ENCODE measurements around the gene DOCK3.
"Not testable (repeated sequence)": the region's sequence is repeated elsewhere in the genome, so short reads cannot be mapped to it uniquely, and the experiment has no call there.

DOCK3 gene

DNA sequence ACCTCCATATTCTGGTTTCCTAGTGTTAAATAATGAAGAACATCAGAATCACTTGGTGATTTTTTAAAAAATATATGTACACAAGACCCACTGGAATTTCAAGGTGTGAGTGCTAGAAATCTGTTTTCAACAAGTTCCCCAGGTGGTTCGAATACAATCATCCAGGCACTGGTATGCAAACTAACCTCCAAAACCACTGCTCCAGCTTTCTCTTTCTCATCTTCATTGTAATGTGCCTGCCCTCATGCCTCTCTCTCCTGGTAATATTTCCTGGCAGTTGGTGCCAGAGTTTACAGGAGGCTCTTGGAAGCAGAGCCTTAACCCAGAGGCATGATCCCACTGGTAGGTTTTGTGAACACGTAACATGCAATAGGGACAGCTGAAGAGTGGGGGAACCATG lies 547.2 kb downstream of the DOCK3 start:
- Histone ChIP-seq H3K9me3 (ENCODE audit: control insufficient read depth, insufficient read depth, low read depth, low read length) (no peaks in the 10 kb centered on the region), H3K27ac (ENCODE audit: low read depth, low read length) (0 out of 2 replicates have a peak overlapping the region, but pooled peaks have one; percentile 49), H3K4me1 (ENCODE audit: control insufficient read depth, insufficient read depth, low read length) (peaks cover 7% of the 10 kb centered on the region; the same call in 1 of the 2 replicates), H3K9ac (ENCODE audit: low read length) (no peak overlapping the region), H3K4me3 (ENCODE audit: low read depth, low read length) (no peak overlapping the region), H3K36me3 (ENCODE audit: control insufficient read depth, insufficient read depth, low read length) (peaks cover 2% of the 10 kb centered on the region; the same call in 1 of the 2 replicates), H3K27me3 (ENCODE audit: control insufficient read depth, insufficient read depth, low read length) (no peaks in the 10 kb centered on the region)

DNA sequence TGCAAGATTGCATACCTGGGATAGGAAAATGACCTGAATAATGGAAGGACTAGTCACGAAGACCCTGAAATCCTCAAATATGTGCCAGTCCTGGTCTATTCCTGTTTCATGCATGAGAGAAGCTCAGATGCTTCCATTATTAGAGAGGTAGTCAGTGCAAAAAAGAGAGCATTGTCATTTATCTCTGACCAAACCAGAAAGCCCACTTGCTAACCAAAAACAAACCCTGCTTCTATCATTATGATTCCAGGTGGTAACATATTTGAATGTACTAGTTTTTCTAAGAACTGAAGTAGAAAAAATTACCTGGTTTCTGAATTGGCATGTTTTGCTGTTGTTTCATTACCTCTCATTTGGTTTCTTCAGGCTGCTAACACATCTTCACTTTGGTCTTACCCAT lies 549.6 kb downstream of the DOCK3 start:
- Histone ChIP-seq H3K9me3 (ENCODE audit: control insufficient read depth, insufficient read depth, low read depth, low read length) (no peaks in the 10 kb centered on the region), H3K27ac (ENCODE audit: low read depth, low read length) (no peak overlapping the region), H3K36me3 (ENCODE audit: control insufficient read depth, insufficient read depth, low read length) (peaks cover 7% of the 10 kb centered on the region; the same call in 1 of the 2 replicates), H3K27me3 (ENCODE audit: control insufficient read depth, insufficient read depth, low read length) (no peaks in the 10 kb centered on the region), H3K9ac (ENCODE audit: low read length) (no peak overlapping the region), H3K4me1 (ENCODE audit: control insufficient read depth, insufficient read depth, low read length) (peaks cover 7% of the 10 kb centered on the region; the same call in 1 of the 2 replicates), H3K4me3 (ENCODE audit: low read depth, low read length) (no peak overlapping the region)

DNA sequence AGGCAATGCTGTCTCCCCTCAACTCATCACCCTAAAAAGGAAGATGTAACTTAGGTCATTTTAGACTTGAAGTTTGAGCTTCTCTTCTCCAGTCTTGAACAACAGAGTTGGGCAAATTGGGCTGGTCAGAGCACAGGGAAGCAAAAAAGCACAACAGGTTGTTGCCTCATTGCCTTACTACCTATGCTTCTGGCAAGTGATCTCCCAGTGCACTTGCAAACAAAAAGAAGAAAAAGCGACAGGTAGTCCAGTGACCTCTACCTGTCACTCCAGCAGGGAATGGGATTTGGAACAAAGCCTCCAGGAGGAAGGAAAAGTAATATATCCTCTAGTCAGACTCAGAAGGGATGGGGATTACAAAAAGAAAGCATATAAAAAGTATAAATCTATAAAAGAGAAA lies 550.1 kb downstream of the DOCK3 start:
- Histone ChIP-seq H3K9ac (ENCODE audit: low read length) (no peak overlapping the region), H3K27me3 (ENCODE audit: control insufficient read depth, insufficient read depth, low read length) (no peaks in the 10 kb centered on the region), H3K9me3 (ENCODE audit: control insufficient read depth, insufficient read depth, low read depth, low read length) (no peaks in the 10 kb centered on the region), H3K4me1 (ENCODE audit: control insufficient read depth, insufficient read depth, low read length) (peaks cover 7% of the 10 kb centered on the region; the same call in 1 of the 2 replicates), H3K36me3 (ENCODE audit: control insufficient read depth, insufficient read depth, low read length) (peaks cover 7% of the 10 kb centered on the region; the same call in 1 of the 2 replicates), H3K4me3 (ENCODE audit: low read depth, low read length) (no peak overlapping the region), H3K27ac (ENCODE audit: low read depth, low read length) (no peak overlapping the region)

DNA sequence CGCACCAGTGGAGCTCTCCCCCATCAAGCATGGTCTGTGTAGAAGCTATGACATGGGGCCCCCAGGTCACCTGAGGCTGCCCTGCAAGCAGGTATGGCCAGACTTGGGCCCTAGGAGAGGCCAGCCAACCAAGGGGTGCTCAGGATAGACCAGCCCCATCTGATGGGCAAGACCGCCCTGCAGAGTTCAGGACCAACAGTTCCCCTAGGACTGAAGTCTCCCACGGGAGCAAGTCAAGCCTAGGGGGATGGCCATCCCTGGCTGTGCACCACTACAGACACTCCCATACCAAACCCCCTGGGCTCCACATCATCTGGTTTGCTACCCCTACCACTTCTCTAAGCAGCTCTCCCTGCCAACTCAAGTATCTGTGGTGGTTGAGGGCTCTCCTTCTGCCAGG lies 568.2 kb downstream of the DOCK3 start:
- Histone ChIP-seq H3K4me1 (ENCODE audit: control insufficient read depth, insufficient read depth, low read length) (no peaks in the 10 kb centered on the region), H3K4me3 (ENCODE audit: low read depth, low read length) (no peak overlapping the region), H3K27me3 (ENCODE audit: control insufficient read depth, insufficient read depth, low read length) (no peaks in the 10 kb centered on the region), H3K9me3 (ENCODE audit: control insufficient read depth, insufficient read depth, low read depth, low read length) (peaks cover 17% of the 10 kb centered on the region), H3K27ac (ENCODE audit: low read depth, low read length) (no peak overlapping the region), H3K9ac (ENCODE audit: low read length) (no peak overlapping the region), H3K36me3 (ENCODE audit: control insufficient read depth, insufficient read depth, low read length) (peaks cover 19% of the 10 kb centered on the region)

DNA sequence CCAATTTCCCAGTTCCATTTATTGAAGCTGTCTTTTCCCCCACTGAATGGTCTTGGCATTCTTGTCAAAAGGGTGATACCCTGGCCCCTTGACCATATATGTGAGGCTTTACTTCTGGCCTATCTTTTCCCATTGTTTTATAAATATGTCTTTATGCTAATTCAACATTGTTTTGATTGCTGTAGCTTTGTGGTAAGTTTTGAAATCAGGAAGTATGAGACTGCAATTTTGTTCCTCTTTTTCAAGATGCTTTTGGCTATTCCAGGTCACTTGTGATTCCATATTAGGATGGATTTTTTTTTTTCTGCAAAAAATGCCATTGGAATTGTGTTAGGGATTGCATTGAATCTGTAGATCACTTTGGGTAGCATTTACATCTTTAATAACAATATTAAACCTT lies 569.2 kb downstream of the DOCK3 start:
- Histone ChIP-seq H3K27ac (ENCODE audit: low read depth, low read length) (no peak overlapping the region), H3K9ac (ENCODE audit: low read length) (no peak overlapping the region), H3K36me3 (ENCODE audit: control insufficient read depth, insufficient read depth, low read length) (peaks cover 18% of the 10 kb centered on the region), H3K27me3 (ENCODE audit: control insufficient read depth, insufficient read depth, low read length) (no peaks in the 10 kb centered on the region), H3K4me3 (ENCODE audit: low read depth, low read length) (no peak overlapping the region), H3K9me3 (ENCODE audit: control insufficient read depth, insufficient read depth, low read depth, low read length) (peaks cover 18% of the 10 kb centered on the region), H3K4me1 (ENCODE audit: control insufficient read depth, insufficient read depth, low read length) (no peaks in the 10 kb centered on the region)

DNA sequence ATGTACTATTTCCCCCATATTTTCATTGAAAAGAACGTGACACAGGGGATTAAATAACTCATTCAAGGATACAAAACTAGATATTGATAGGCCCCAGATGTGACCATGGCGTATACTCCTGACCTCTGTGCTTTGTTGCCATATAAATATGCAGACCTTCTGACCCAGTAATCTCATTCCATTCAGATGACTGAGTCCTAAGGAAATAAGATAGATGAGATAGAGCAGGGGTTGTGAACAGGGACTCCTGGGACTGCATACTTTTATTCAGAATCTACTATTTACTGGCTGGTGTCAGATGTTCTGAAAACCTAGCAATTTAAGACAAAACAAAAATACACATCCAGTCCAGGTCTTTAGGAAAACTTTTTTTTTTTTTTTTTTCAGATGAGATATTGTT lies 571.1 kb downstream of the DOCK3 start:
- Histone ChIP-seq H3K4me1 (ENCODE audit: control insufficient read depth, insufficient read depth, low read length) (no peaks in the 10 kb centered on the region), H3K36me3 (ENCODE audit: control insufficient read depth, insufficient read depth, low read length) (peaks cover 18% of the 10 kb centered on the region), H3K27me3 (ENCODE audit: control insufficient read depth, insufficient read depth, low read length) (no peaks in the 10 kb centered on the region), H3K9ac (ENCODE audit: low read length) (no peak overlapping the region), H3K4me3 (ENCODE audit: low read depth, low read length) (no peak overlapping the region), H3K27ac (ENCODE audit: low read depth, low read length) (no peak overlapping the region), H3K9me3 (ENCODE audit: control insufficient read depth, insufficient read depth, low read depth, low read length) (peaks cover 18% of the 10 kb centered on the region)

DNA sequence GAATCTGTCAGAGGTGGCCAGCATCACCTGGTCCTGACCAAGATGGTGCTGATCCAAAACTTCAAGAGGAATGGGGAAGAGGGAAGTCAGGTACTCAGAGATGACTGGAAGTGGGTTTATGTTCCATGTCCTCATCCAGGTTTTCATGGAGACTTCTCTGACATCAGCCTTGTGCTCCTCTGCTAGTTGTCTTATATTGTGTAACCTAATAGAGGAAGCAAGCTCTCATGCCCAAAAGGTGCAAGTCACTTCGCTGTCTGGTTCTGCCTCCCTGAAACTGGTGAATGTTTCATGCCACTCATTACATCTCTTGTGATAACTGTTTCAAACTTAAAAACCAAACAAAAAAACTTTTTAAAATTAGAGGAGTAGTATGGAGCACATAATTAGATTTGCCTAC lies 583.1 kb downstream of the DOCK3 start:
- Histone ChIP-seq H3K36me3 (ENCODE audit: control insufficient read depth, insufficient read depth, low read length) (peaks cover 4% of the 10 kb centered on the region; the same call in 1 of the 2 replicates), H3K4me3 (ENCODE audit: low read depth, low read length) (no peak overlapping the region), H3K9me3 (ENCODE audit: control insufficient read depth, insufficient read depth, low read depth, low read length) (no peaks in the 10 kb centered on the region), H3K4me1 (ENCODE audit: control insufficient read depth, insufficient read depth, low read length) (no peaks in the 10 kb centered on the region), H3K27me3 (ENCODE audit: control insufficient read depth, insufficient read depth, low read length) (no peaks in the 10 kb centered on the region), H3K9ac (ENCODE audit: low read length) (no peak overlapping the region), H3K27ac (ENCODE audit: low read depth, low read length) (no peak overlapping the region)

DNA sequence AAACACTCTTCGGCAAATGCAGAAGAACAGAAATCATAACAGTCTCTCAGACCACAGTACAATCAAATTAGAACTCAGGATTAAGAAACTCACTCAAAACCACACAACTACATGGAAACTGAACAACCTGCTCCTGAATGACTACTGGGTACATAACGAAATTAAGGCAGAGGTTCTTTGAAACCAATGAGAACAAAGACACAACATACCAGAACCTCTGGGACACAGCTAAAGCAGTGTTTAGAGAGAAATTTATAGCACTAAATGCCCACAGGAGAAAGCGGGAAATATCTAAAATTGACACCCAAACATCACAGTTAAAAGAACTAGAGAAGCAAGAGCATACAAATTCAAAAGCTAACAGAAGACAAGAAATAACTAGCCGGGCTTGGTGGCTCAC lies 589.4 kb downstream of the DOCK3 start:
- not testable (repeated sequence) for H3K4me1 ChIP-seq (ENCODE audit: control insufficient read depth, insufficient read depth, low read length); H3K9me3 ChIP-seq (ENCODE audit: control insufficient read depth, insufficient read depth, low read depth, low read length); H3K27ac ChIP-seq (ENCODE audit: low read depth, low read length); H3K4me3 ChIP-seq (ENCODE audit: low read depth, low read length); H3K9ac ChIP-seq (ENCODE audit: low read length); H3K27me3 ChIP-seq (ENCODE audit: control insufficient read depth, insufficient read depth, low read length); H3K36me3 ChIP-seq (ENCODE audit: control insufficient read depth, insufficient read depth, low read length)

DNA sequence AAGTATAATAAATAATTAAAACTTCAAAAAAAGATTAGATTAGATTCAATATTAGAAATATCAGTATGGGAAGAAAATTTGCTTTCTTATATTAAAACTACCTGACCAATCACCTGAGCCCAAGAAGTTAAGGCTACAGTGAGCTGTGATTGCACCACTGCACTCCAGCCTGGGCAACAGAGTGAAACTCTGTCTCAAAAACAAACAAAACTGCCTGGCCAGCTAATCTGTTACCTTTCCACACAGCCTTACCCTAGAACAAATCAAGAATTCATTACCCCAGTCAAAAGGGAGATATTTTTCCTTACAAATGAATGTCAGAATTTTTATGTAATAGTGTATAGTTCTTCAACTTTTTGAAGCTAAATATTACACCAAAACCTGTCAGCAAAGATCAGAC lies 593.4 kb downstream of the DOCK3 start:
- Histone ChIP-seq H3K4me3 (ENCODE audit: low read depth, low read length) (no peak overlapping the region), H3K9ac (ENCODE audit: low read length) (no peak overlapping the region), H3K4me1 (ENCODE audit: control insufficient read depth, insufficient read depth, low read length) (no peaks in the 10 kb centered on the region), H3K27me3 (ENCODE audit: control insufficient read depth, insufficient read depth, low read length) (no peaks in the 10 kb centered on the region), H3K9me3 (ENCODE audit: control insufficient read depth, insufficient read depth, low read depth, low read length) (no peaks in the 10 kb centered on the region), H3K27ac (ENCODE audit: low read depth, low read length) (no peak overlapping the region), H3K36me3 (ENCODE audit: control insufficient read depth, insufficient read depth, low read length) (peaks cover 7% of the 10 kb centered on the region; the same call in 1 of the 2 replicates)

DNA sequence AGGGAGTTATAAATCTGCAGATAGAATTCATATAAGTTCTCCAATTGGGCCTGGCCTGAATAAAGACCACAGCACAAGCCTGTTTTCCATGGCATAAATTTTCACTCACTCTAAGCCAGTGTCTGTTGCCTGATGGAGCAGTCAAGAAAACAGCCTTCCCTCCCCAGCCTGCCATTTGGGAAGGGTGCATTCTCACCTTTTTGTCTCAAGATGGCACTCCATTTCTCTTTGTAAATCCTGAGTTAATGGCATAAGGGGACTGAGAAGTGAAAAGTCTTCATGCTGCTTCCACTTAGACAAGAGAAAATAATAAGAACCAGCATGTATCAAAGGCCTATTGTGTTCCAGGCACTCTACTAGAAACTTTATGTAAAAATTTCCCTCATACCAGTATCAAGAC lies 594.7 kb downstream of the DOCK3 start:
- Histone ChIP-seq H3K36me3 (ENCODE audit: control insufficient read depth, insufficient read depth, low read length) (peaks cover 7% of the 10 kb centered on the region; the same call in 1 of the 2 replicates), H3K4me1 (ENCODE audit: control insufficient read depth, insufficient read depth, low read length) (no peaks in the 10 kb centered on the region), H3K9ac (ENCODE audit: low read length) (no peak overlapping the region), H3K27ac (ENCODE audit: low read depth, low read length) (no peak overlapping the region), H3K27me3 (ENCODE audit: control insufficient read depth, insufficient read depth, low read length) (no peaks in the 10 kb centered on the region), H3K4me3 (ENCODE audit: low read depth, low read length) (no peak overlapping the region), H3K9me3 (ENCODE audit: control insufficient read depth, insufficient read depth, low read depth, low read length) (no peaks in the 10 kb centered on the region)

DNA sequence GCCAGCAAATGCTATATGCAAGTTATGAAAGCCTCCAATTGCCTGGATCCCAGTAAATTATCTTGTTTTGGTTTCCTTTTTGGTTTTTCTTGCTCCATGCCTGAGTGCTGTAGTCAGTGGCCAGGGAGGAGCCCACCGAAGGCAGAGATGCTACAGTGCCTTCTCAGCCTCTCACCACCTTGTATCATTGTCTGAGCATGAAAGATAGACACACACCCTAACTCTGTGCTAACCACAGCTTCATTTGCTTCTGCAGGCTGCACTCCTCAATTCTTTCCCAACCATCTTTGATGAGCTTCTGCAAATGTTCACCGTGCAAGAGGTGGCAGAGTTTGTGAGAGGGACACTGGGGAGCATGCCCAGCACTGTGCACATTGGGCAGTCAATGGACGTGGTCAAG lies 595.8 kb downstream of the DOCK3 start:
- no peak overlapping the region for H3K4me3 ChIP-seq (ENCODE audit: low read depth, low read length)

DNA sequence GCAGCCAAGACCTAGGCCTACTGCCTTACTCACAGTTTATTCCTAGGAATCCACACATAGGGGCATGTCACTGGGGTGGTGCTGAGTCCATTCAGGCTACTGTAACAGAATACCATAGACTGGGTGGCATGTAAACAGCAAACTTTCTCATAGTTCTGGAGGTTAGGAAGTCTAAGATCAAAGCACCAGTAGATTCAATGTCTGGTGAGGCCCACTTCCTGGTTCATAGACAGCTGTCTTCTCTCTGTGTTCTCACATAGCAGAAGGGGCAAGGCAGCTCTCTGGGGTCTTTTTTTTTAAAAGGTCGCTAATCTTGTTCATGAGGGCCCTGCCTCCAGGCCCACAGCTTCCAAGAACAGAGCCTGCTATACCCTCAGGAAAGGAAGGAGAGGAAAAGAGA lies 596.4 kb downstream of the DOCK3 start:
- Histone ChIP-seq H3K27ac (ENCODE audit: low read depth, low read length) (no peak overlapping the region), H3K9me3 (ENCODE audit: control insufficient read depth, insufficient read depth, low read depth, low read length) (no peaks in the 10 kb centered on the region), H3K36me3 (ENCODE audit: control insufficient read depth, insufficient read depth, low read length) (peaks cover 7% of the 10 kb centered on the region; the same call in 1 of the 2 replicates), H3K9ac (ENCODE audit: low read length) (no peak overlapping the region), H3K4me1 (ENCODE audit: control insufficient read depth, insufficient read depth, low read length) (no peaks in the 10 kb centered on the region), H3K27me3 (ENCODE audit: control insufficient read depth, insufficient read depth, low read length) (no peaks in the 10 kb centered on the region), H3K4me3 (ENCODE audit: low read depth, low read length) (no peak overlapping the region)

More for the DNA sequence above, 595.8 kb downstream of the DOCK3 start:
- no peaks in the 10 kb centered on the region for H3K9me3 ChIP-seq (ENCODE audit: control insufficient read depth, insufficient read depth, low read depth, low read length)
- peaks cover 7% of the 10 kb centered on the region; the same call in 1 of the 2 replicates for H3K36me3 ChIP-seq (ENCODE audit: control insufficient read depth, insufficient read depth, low read length)
- no peak overlapping the region for H3K27ac ChIP-seq (ENCODE audit: low read depth, low read length)
- no peak overlapping the region for H3K9ac ChIP-seq (ENCODE audit: low read length)
- no peaks in the 10 kb centered on the region for H3K4me1 ChIP-seq (ENCODE audit: control insufficient read depth, insufficient read depth, low read length)
- H3K27me3 ChIP-seq (ENCODE audit: control insufficient read depth, insufficient read depth, low read length), result no peaks in the 10 kb centered on the region
